Measurements from ENCODE around the gene INTS4.
"Not testable (repeated sequence)": the region's sequence is repeated elsewhere in the genome, so short reads cannot be mapped to it uniquely, and the experiment has no call there.

Gene INTS4

GRCh38 chr11:78023426-78023825 is 29.0 kb upstream of the INTS4 start:
- DNase-seq (ENCODE audit: low read depth) = no peak

GRCh38 chr11:78022397-78023396 is 28.2 kb upstream of the INTS4 start, which contains the start of gene KCTD14:
KCTD14 (minus strand) TSS chr11:78023276; CDS start chr11:78023249, 27 bp downstream.
- no peak for DNase-seq (ENCODE audit: low read depth)

- DNase-seq (ENCODE audit: low read depth) = no peak
Observed at GRCh38 chr11:78021611-78022010, 27.1 kb upstream of the INTS4 start.

- DNase-seq (ENCODE audit: low read depth) = no peak
Observed at GRCh38 chr11:78020246-78020645, 25.8 kb upstream of the INTS4 start.

- no peak for DNase-seq (ENCODE audit: low read depth)
Observed at GRCh38 chr11:78019808-78020207, 25.3 kb upstream of the INTS4 start.

GRCh38 chr11:78015878-78016277 is 21.4 kb upstream of the INTS4 start:
- DNase-seq (ENCODE audit: low read depth) = no peak

- DNase-seq (ENCODE audit: low read depth) = not testable (repeated sequence)
Observed at GRCh38 chr11:78014937-78015520, 20.6 kb upstream of the INTS4 start.

- DNase-seq (ENCODE audit: low read depth) = no peak
Observed at GRCh38 chr11:78011301-78011700, 16.8 kb upstream of the INTS4 start.

GRCh38 chr11:78010755-78011154 is 16.3 kb upstream of the INTS4 start:
- DNase-seq (ENCODE audit: low read depth) = no peak

GRCh38 chr11:78010304-78010703 is 15.8 kb upstream of the INTS4 start:
- DNase-seq (ENCODE audit: low read depth) = no peak

- no peak for DNase-seq (ENCODE audit: low read depth)
Observed at GRCh38 chr11:78009062-78009461, 14.6 kb upstream of the INTS4 start.

- DNase-seq (ENCODE audit: low read depth) = peak; percentile 12
Observed at GRCh38 chr11:78000193-78000592, 5.7 kb upstream of the INTS4 start.

- DNase-seq (ENCODE audit: low read depth) = no peak
Observed at GRCh38 chr11:77999446-78000030, 5.1 kb upstream of the INTS4 start.

- no peak for DNase-seq (ENCODE audit: low read depth)
Observed at GRCh38 chr11:77993902-77994301, 566 bp downstream of the INTS4 start.

- DNase-seq (ENCODE audit: low read depth) = no peak
Observed at GRCh38 chr11:77990981-77991380, 3.5 kb downstream of the INTS4 start.

- not testable (repeated sequence) for DNase-seq (ENCODE audit: low read depth)
Observed at GRCh38 chr11:77986456-77986855, 8.0 kb downstream of the INTS4 start.

- no peak for DNase-seq (ENCODE audit: low read depth)
Observed at GRCh38 chr11:77981346-77981947, 13.0 kb downstream of the INTS4 start.

- no peak for DNase-seq (ENCODE audit: low read depth)
Observed at GRCh38 chr11:77968337-77968736, 26.1 kb downstream of the INTS4 start.

GRCh38 chr11:77967753-77968152 is 26.7 kb downstream of the INTS4 start:
- no peak for DNase-seq (ENCODE audit: low read depth)

GRCh38 chr11:77967121-77967520 is 27.3 kb downstream of the INTS4 start:
- no peak for DNase-seq (ENCODE audit: low read depth)

- DNase-seq (ENCODE audit: low read depth) = no peak
Observed at GRCh38 chr11:77966338-77966737, 28.1 kb downstream of the INTS4 start.

- no peak for DNase-seq (ENCODE audit: low read depth)
Observed at GRCh38 chr11:77959434-77959833, 35.0 kb downstream of the INTS4 start.

Data from stimulated activated CD8-positive, alpha-beta memory T cell treated with anti-CD3 and anti-CD28 coated beads, Interleukin-4, amount 100 ng/mL, for 24 hours (primary cell).